Fibroblast of pulmonary artery (primary cell): ENCODE data around the gene KSR1.

Experiments
- DNase-seq: peaks from one replicate; pipeline ENCODE4 v3.0.0-alpha.2; 2010; ENCODE audit warnings: low read depth
- H3K4me3 ChIP-seq: replicated peaks from 2 replicates; pipeline ENCODE4 v1.5.1; 2011; ENCODE audit warnings: low read depth, mild to moderate bottlenecking, control low read depth, low read length, moderate library complexity
- TF ChIP-seq, protein P1 (sequence below): IDR thresholded peaks from 2 replicates; pipeline ENCODE4 v1.5.1; 2011; ENCODE audit warnings: mild to moderate bottlenecking, control low read depth, low read length, inconsistent platforms; ENCODE audit errors: missing control alignments

Gene KSR1

DNA sequence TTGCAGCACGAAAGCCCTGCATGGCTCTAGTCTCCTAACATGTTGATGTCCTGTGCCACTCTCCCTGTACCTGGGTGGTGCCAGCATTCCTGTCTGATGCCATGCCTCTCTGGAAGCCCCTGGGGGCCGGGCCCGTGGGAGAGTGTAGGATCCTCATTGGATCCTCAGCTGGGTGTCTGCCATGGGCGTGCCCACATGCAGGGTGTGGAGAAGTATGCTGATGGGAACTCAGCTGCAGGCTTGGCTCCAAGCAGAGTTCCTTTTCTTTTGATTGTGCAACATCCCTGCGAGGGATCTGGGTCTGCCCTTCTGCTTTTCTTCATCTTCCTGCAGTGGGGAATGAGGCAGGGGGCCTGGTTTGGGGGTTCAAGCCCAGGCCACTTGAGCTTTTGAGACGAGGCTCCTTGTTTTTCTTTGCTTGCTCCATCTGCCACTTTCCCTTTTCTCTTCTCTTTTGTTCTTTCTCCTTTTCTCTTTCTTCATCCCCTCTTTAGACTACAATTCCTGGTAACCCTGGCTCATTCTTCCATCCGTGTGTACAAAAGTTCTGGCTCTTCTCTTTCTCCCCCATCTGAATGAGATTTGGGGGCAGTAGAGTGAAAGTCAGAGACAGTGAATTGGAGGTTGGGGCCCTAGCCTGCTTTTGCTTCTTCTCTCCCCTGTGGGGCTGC, 32.9 kb downstream of the KSR1 start:
- DNase-seq, result peak; percentile 80
- TF ChIP-seq, protein P1, sequence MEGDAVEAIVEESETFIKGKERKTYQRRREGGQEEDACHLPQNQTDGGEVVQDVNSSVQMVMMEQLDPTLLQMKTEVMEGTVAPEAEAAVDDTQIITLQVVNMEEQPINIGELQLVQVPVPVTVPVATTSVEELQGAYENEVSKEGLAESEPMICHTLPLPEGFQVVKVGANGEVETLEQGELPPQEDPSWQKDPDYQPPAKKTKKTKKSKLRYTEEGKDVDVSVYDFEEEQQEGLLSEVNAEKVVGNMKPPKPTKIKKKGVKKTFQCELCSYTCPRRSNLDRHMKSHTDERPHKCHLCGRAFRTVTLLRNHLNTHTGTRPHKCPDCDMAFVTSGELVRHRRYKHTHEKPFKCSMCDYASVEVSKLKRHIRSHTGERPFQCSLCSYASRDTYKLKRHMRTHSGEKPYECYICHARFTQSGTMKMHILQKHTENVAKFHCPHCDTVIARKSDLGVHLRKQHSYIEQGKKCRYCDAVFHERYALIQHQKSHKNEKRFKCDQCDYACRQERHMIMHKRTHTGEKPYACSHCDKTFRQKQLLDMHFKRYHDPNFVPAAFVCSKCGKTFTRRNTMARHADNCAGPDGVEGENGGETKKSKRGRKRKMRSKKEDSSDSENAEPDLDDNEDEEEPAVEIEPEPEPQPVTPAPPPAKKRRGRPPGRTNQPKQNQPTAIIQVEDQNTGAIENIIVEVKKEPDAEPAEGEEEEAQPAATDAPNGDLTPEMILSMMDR, result no peak
- no peak overlapping the region for H3K4me3 ChIP-seq

- TF ChIP-seq, protein P1, result no peak
Measured at GRCh38 chr17:27490391-27490790, 34.1 kb downstream of the KSR1 start.

DNA sequence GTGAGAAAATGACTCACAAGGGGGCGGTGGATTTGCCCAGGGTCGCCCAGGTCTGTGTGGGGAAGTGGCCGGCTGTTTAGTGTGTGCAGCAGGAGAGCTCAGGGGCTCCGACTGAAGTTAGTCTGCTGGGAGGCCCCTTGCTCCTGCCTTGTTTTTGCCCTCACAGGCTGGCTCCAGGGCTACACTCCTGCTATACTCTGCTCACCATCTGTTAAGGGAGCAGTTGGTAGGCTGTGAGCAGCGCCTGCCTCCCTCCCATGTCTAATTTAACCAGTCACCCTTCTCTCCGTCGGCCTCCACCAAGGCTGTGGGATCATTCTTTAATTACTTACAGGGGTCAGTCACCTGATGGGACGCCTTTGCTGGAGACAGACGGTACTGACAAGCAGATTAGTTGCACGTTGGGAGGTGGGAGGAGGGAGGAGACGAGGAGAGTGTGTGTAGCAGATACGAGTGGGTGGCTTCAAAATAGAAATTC, 35.5 kb downstream of the KSR1 start:
- no peak overlapping the region for H3K4me3 ChIP-seq
- no peak for DNase-seq
- TF ChIP-seq, protein P1, result no peak

More at GRCh38 chr17:27490391-27490790, 34.1 kb downstream of the KSR1 start:
- DNase-seq, result no peak
- H3K4me3 ChIP-seq, result no peak overlapping the region

DNA sequence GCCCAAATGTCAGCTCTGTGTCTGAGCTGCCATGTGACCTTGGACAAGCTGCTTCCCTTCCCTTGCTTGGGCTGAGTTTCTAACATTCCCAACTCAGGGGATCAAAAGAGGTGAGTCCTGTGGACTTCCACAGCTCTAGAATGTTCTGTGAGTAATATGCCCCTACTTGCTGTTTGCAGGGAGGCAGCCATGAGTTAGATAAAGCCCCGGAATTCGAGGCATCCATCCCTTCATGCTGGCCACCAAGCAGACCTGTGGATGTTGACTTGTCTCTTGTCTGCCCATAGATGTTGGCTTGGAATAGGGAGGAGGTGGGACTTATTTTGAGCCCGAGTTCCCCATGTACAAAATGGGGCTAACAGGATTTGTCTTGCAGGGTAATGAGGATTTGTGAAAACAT, 36.2 kb downstream of the KSR1 start:
- no peak for DNase-seq
- no peak overlapping the region for H3K4me3 ChIP-seq
- TF ChIP-seq, protein P1, result no peak

DNA sequence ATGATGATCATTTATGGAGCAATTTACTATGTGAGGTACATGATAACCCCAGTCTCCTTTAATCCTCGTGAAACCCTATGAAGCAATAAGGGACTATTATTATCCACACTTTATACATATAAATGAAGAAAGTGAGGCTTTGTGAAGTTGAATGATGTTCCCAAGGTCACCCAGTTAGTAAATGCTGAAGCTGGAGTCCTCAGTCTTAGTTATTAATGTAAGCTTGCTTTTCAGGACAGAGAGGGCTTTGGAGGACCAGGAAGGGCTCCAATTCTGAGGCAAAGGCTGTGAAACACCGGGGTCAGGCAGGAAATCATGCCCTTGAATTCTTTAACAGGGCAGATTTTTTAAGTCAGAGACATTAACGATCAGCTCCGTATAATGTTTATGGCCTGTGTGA, 36.8 kb downstream of the KSR1 start:
- no peak for DNase-seq
- H3K4me3 ChIP-seq, result no peak overlapping the region
- TF ChIP-seq, protein P1, result no peak

DNA sequence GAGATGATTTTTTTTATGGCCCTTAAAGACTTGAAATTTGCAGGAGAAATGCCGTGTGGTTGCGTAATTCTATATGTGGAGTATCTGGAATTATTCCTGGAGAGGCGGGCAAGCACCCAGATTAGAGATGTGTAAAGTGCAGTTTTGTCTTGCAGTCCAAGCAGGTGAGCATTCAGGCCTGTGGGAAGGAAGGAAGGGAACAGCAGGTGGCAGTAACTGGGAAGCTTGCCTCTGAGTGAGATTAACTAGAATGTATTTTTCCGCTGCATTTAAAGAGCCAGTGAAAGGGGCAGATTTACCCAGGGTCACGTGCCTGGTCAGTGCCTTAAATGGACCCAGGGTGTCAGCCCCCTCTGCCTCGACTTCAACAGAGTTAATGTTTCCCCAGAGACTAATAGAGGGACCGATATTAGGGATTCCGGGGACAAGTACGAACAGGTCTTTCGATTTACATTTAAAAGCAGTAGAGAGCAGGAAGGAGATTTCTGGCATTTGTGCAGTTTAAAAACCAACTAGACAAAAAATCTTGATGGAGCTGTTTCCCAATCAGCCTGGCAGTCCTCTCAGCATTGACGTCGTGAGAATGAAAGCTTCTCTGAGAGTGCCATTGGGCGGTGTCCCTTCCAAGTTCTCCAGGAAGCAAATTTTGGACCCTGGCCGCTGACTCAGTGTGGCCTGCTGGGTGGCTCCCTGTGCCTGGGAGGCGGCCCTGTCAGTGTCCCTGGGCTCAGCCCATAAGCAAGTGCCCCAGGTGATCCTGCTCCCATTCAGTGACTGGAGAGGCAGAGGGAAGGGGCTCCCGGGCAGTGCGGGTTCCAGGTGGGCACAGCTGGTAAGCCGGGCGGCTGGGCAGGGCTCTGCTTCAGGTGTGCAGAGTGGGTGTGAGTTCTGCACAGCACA, 38.2 kb downstream of the KSR1 start:
- DNase-seq, result peak; percentile 55
- H3K4me3 ChIP-seq, result no peak overlapping the region
- TF ChIP-seq, protein P1, result peak; percentile 27
